Measurements from ENCODE around the gene PDCD11. TPM values are rescaled to one million over a fixed set of nuclear protein-coding genes. Genes with fewer than 3 reads are reported as not detected.

PDCD11 gene
- total RNA-seq, 4 donors from 2014 or later, result 14.3 to 21.7 (median 17.6) TPM

- WGBS, 2 donors (ENCODE audit: low coverage in 1 of 2), result 72 to 80% methylated on average over 1 to 3 of the region's 5 CpGs
- Histone ChIP-seq H3K4me3 (peak overlapping the region in 1 of 2 donors; percentile 69), H3K9me3 (no peaks in the 10 kb centered on the region), H3K36me3 (no peaks in the 10 kb centered on the region), H3K27me3 (peaks cover 43% of the 10 kb centered on the region), H3K27ac (no peak overlapping the region), H3K4me1 (peaks cover 0 to 21% (median 4%) of the 10 kb centered on the region in 3 donors)
- ATAC-seq, result no peak
- TF ChIP-seq, protein P1, sequence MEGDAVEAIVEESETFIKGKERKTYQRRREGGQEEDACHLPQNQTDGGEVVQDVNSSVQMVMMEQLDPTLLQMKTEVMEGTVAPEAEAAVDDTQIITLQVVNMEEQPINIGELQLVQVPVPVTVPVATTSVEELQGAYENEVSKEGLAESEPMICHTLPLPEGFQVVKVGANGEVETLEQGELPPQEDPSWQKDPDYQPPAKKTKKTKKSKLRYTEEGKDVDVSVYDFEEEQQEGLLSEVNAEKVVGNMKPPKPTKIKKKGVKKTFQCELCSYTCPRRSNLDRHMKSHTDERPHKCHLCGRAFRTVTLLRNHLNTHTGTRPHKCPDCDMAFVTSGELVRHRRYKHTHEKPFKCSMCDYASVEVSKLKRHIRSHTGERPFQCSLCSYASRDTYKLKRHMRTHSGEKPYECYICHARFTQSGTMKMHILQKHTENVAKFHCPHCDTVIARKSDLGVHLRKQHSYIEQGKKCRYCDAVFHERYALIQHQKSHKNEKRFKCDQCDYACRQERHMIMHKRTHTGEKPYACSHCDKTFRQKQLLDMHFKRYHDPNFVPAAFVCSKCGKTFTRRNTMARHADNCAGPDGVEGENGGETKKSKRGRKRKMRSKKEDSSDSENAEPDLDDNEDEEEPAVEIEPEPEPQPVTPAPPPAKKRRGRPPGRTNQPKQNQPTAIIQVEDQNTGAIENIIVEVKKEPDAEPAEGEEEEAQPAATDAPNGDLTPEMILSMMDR (IDR thresholded peaks at IDR 0.05), result no peak
- TF ChIP-seq POLR2AphosphoS5 (IDR thresholded peaks at IDR 0.05), result no peak
- no peak for TF ChIP-seq EP300 (IDR thresholded peaks at IDR 0.05)
- TF ChIP-seq POLR2A (IDR thresholded peaks at IDR 0.05), result no peak
Observed at GRCh38 chr10:103492655-103493261, 96.3 kb downstream of the PDCD11 start.

DNA sequence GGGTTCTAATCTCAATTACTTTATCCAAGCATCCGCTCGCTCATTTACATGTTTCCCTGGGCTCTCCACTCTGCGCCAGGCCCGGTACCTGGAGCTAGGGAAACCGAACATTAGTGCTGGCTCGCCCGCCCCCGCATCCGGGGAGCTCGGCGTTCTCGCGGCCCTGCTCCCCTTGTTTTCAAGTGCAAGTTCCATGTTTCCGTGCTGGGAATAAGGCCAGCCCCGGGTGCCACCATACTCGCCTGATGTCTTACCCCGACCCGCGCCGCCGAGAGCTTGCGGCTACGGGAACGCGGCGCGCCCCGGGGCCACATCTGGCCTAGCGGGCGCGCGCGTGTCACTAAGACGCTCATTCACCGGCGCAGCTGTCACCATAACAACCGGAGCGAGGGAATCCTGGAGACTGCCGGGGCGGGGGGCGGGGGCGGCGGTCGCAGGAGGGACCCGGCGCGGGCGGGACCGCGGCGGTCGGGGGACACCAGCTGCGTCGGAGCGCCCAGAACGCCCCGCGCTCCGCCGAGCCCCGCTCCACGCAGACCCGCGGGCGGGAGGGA lies 97.0 kb downstream of the PDCD11 start, which contains the start of gene NEURL1:
TSS of gene NEURL1 (plus strand) at position 344 of the 554 bp plus-strand sequence. CDS start 683 bp downstream, outside the sequence.
- WGBS, 2 donors (ENCODE audit: low coverage in 1 of 2), result 6 to 29% methylated on average over 4 to 12 of the region's 65 CpGs

DNA sequence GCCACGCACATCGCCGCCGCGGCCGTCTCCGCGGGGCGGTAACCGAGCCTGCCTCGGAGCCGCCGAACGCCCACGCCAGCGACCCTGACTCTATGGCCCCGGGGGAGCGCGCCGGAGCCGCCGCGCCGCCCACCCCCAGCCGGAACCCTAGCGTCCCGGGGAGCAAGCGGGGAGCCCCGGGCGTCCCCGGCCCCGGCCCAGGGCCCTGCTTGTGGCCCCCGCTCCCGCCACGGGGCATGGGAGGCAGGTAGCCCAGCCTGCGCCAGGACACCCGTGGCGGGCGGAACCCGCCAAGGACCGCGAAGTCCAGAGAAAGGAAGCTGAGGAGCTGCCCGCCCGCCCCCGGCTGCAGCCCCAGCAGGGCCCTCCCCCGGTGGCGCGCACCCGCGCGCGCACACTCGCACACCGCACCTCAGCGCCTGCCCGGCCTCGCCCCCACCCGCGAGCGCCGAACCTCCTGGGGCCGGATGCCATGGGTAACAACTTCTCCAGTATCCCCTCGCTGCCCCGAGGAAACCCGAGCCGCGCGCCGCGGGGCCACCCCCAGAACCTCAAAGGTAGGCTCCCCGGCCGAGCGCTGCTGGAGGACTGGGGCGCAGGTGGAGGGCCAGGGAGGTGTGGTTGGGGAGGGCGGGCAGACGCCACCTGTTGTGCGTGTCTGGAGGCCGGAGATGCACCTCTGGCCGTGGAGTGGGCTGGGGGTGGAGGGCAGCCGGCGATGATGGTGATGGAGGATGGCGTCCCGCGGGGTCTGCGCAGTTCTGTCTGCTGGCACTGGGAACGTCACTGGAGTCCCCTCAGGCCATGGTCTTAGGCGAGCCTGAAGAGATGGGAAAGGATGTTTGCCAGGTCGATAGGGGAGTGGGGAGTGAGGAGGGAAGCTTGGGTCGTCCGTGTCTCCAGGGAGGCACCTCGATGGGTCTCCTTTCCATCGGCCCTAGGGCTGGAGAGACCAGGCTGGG lies 97.8 kb downstream of the PDCD11 start:
- Histone ChIP-seq H3K4me3 (peak overlapping the region; percentile 43 to 69), H3K9me3 (no peaks in the 10 kb centered on the region), H3K36me3 (no peaks in the 10 kb centered on the region), H3K27ac (no peak overlapping the region), H3K27me3 (peaks cover 52% of the 10 kb centered on the region), H3K4me1 (peaks cover 0 to 21% (median 4%) of the 10 kb centered on the region in 3 donors)
- 8 to 12% methylated on average over 10 to 14 of the region's 92 CpGs for WGBS, 2 donors (ENCODE audit: low coverage in 1 of 2)
- no peak for TF ChIP-seq EP300 (IDR thresholded peaks at IDR 0.05)
- no peak for TF ChIP-seq POLR2A (IDR thresholded peaks at IDR 0.05)
- no peak for TF ChIP-seq POLR2AphosphoS5 (IDR thresholded peaks at IDR 0.05)
- TF ChIP-seq, protein P1 (IDR thresholded peaks at IDR 0.05), result no peak
- peak; percentile 55 for ATAC-seq

More for the DNA sequence above, 97.0 kb downstream of the PDCD11 start, which contains the start of gene NEURL1:
- Histone ChIP-seq H3K27ac (no peak within 1 kb of the TSS), H3K9me3 (no peaks in the 10 kb centered on the region), H3K36me3 (no peaks in the 10 kb centered on the region), H3K27me3 (peaks cover 46% of the 10 kb centered on the region), H3K4me3 (peak within 1 kb of the TSS; percentile 43 to 69), H3K4me1 (peaks cover 0 to 21% (median 4%) of the 10 kb centered on the region in 3 donors)
- ATAC-seq, result no peak
- no peak for TF ChIP-seq POLR2A (IDR thresholded peaks at IDR 0.05)
- TF ChIP-seq POLR2AphosphoS5 (IDR thresholded peaks at IDR 0.05), result no peak
- TF ChIP-seq, protein P1 (IDR thresholded peaks at IDR 0.05), result no peak
- TF ChIP-seq EP300 (IDR thresholded peaks at IDR 0.05), result no peak

DNA sequence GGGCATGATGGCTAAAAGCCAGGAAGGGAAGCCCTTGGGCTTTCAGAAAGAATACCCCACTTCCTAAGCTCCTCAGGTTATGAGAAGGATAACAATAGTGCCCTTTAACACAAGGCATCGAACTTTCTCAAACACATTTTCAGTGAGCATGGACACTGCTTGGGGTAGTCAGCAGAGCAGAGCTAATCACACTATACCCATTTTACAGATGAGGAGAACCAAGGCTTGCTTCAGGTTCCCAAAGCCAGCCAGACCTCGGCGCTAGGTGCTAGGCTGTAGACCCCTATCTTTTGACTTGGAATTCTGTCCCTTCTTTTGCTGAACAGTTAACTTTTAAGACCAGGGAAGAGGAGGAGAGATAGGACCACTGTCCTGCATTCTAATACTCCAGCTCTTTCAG lies 98.9 kb downstream of the PDCD11 start:
- WGBS, 2 donors (ENCODE audit: low coverage in 1 of 2), result 91 to 100% methylated on average over 1 to 3 of the region's 3 CpGs
- no peaks in the 10 kb centered on the region for H3K9me3 ChIP-seq
- H3K36me3 ChIP-seq, result no peaks in the 10 kb centered on the region
- peaks cover 53% of the 10 kb centered on the region for H3K27me3 ChIP-seq
- ATAC-seq, result no peak
- peaks cover 0 to 21% (median 4%) of the 10 kb centered on the region in 3 donors for H3K4me1 ChIP-seq
- H3K27ac ChIP-seq, result no peak overlapping the region
- TF ChIP-seq POLR2AphosphoS5 (IDR thresholded peaks at IDR 0.05) (no peak), POLR2A (IDR thresholded peaks at IDR 0.05) (no peak), EP300 (IDR thresholded peaks at IDR 0.05) (no peak)
- TF ChIP-seq, protein P1 (IDR thresholded peaks at IDR 0.05), result no peak
- no peak overlapping the region for H3K4me3 ChIP-seq

Other genes starting within 250 kb of the PDCD11 start
- 10 to 100 TPM; 63.4 to 71.9 (median 71.1) TPM for gene NT5C2, start 203.4 kb upstream of the PDCD11 start, total RNA-seq
- not detected for gene RPEL1, start 150.7 kb upstream of the PDCD11 start, total RNA-seq
- gene INA, start 119.5 kb upstream of the PDCD11 start, total RNA-seq, result 1 to 10 TPM in 3 of 4 donors, under 1 TPM in 1; 0.31 to 1.8 (median 1.2) TPM
- 10 to 100 TPM; 11.7 to 19.1 (median 17.1) TPM for gene PCGF6, start 45.5 kb upstream of the PDCD11 start, total RNA-seq
- gene TAF5, start 28.6 kb upstream of the PDCD11 start, total RNA-seq, result 1 to 10 TPM; 4.0 to 6.7 (median 4.3) TPM
- gene ATP5MK, start 151 bp upstream of the PDCD11 start, total RNA-seq, result 100 to 1,000 TPM; 321 to 561 (median 470) TPM
- 10 to 100 TPM; 30.8 to 69.3 (median 49.6) TPM for gene CALHM2, start 55.7 kb downstream of the PDCD11 start, total RNA-seq
- not detected for gene CALHM1, start 62.3 kb downstream of the PDCD11 start, total RNA-seq
- gene CALHM3, start 82.6 kb downstream of the PDCD11 start, total RNA-seq, result not detected
- under 1 TPM in 3 of 4 donors, not detected in 1; 0.15 to 0.27 (median 0.19) TPM for gene NEURL1, start 97.1 kb downstream of the PDCD11 start, total RNA-seq